GM12878 (cell line): ENCODE data around the gene C22orf31. TPM values are rescaled to one million over a fixed set of nuclear protein-coding genes. Genes with fewer than 3 reads are reported as not detected.

Experiments used
- ATAC-seq: fragments of 200-7000 bp; cut with Tn5 transposase; 3 replicates; pipeline ENCODE4 v1.9.1; 2020; ENCODE audit warnings: mild to moderate bottlenecking, moderate library complexity
- BruUV-seq: library from RNA; stranded (reverse); fragments of 400-500 nt; replicated peaks from 2 replicates; lab custom pipeline; 2021; lab: Mats Ljungman, UMichigan
- CTCF ChIA-PET: fragments of 300-600 bp; sonication (Branson Sonifier 250); formaldehyde crosslinking; extraction: SDS; loops from one replicate; lab custom pipeline; 2021; ENCODE audit warnings: inconsistent platforms; lab: Yijun Ruan, JAX
- POLR2A ChIA-PET: fragments of 350-600 bp; formaldehyde crosslinking; extraction: SDS; loops from one replicate; lab custom pipeline; 2021; ENCODE audit warnings: inconsistent platforms; lab: Charles Lee
- RAD21 ChIA-PET: fragments of 300-600 bp; sonication (Branson Sonifier 250); formaldehyde crosslinking; loops from one replicate; lab custom pipeline; 2023; ENCODE audit warnings: antibody characterized with exemption; ENCODE audit not compliant: unreplicated experiment; lab: Charles Lee
- SMC1A ChIA-PET: fragments of 300-600 bp; sonication (Branson Sonifier 250); formaldehyde crosslinking; loops from one replicate; lab custom pipeline; 2023; ENCODE audit not compliant: unreplicated experiment, uncharacterized antibody; lab: Charles Lee
- DNase-seq: peaks from one replicate; pipeline ENCODE4 v3.0.0-alpha.2; 2011; ENCODE audit warnings: low read depth, low spot score
- FAIRE-seq: peaks from 3 replicates; lab custom pipeline; 2011; peaks lifted over from hg19 to GRCh38; lab: Jason Lieb, UNC
- H2AFZ ChIP-seq: 2 replicates; pipeline ENCODE4 v1.6.0; 2011; ENCODE audit warnings: low read depth, low read length, control low read depth; ENCODE audit not compliant: control insufficient read depth
- H3K27ac ChIP-seq: 2 replicates; pipeline ENCODE4 v1.5.1; 2011; ENCODE audit warnings: control low read depth; ENCODE audit not compliant: control insufficient read depth, insufficient read depth
- H3K27me3 ChIP-seq, 2 experiments: replicated peaks in 1 of 2; 2 replicates each; pipeline versions ENCODE4 v1.6.0 to v1.6.1; 2011; ENCODE audit warnings: low read length in 1 of 2; ENCODE audit not compliant: control insufficient read depth in 2 of 2, insufficient read depth in 2 of 2
- H3K36me3 ChIP-seq, 2 experiments: 2 replicates each; pipeline ENCODE4 v1.5.1; 2011; ENCODE audit warnings: low read length in 1 of 2; ENCODE audit not compliant: control insufficient read depth in 2 of 2, insufficient read depth in 2 of 2
- H3K4me1 ChIP-seq: 2 replicates; pipeline ENCODE4 v1.6.1; 2011; ENCODE audit warnings: mild to moderate bottlenecking, low read length, moderate library complexity, mixed read lengths; ENCODE audit not compliant: control insufficient read depth, insufficient read depth
- H3K4me2 ChIP-seq: 2 replicates; pipeline ENCODE4 v1.6.0; 2011; ENCODE audit warnings: control low read depth; ENCODE audit not compliant: control insufficient read depth, insufficient read depth
- H3K4me3 ChIP-seq: fragments of 200-600 bp; sonication (generic); 2 replicates; pipeline ENCODE4 v1.5.1; 2016
- H3K79me2 ChIP-seq: 2 replicates; pipeline ENCODE4 v1.6.0; 2011; ENCODE audit warnings: low read length; ENCODE audit not compliant: control insufficient read depth, insufficient read depth
- H3K9ac ChIP-seq: 2 replicates; pipeline ENCODE4 v1.8.0; 2011; ENCODE audit warnings: low read length, control low read depth, mixed read lengths; ENCODE audit not compliant: control insufficient read depth, insufficient read depth
- H3K9me3 ChIP-seq: replicated peaks from 3 replicates; pipeline ENCODE4 v1.5.1; 2011; ENCODE audit warnings: mild to moderate bottlenecking, low read length; ENCODE audit not compliant: control insufficient read depth, insufficient read depth
- H4K20me1 ChIP-seq: 2 replicates; pipeline ENCODE4 v1.6.0; 2011; ENCODE audit not compliant: control insufficient read depth, insufficient read depth
- ATF3 ChIP-seq: IDR thresholded peaks from 2 replicates; pipeline ENCODE4 v1.6.1; 2011; ENCODE audit warnings: low read depth, mild to moderate bottlenecking, low read length, moderate library complexity, borderline replicate concordance; ENCODE audit errors: extremely low read depth
- FOS ChIP-seq: IDR thresholded peaks from 3 replicates; pipeline ENCODE4 v1.6.1; 2011; ENCODE audit warnings: borderline replicate concordance; ENCODE audit not compliant: insufficient read length; ENCODE audit errors: extremely low read depth
- GABPA ChIP-seq: IDR thresholded peaks from 2 replicates; pipeline ENCODE4 v1.6.1; 2014; ENCODE audit warnings: antibody characterized with exemption, low read depth, mild to moderate bottlenecking, inconsistent platforms
- ZBTB40 ChIP-seq: fragments of 450-650 bp; IDR thresholded peaks from 2 replicates; pipeline ENCODE4 v1.6.1; 2016; ENCODE audit warnings: mild to moderate bottlenecking, moderate library complexity, borderline replicate concordance
- WGBS: methylation state at CpG from one replicate; pipeline ENCODE4 v1.1.6; 2016; ENCODE audit warnings: low lambda C conversion rate; ENCODE audit not compliant: insufficient replicate concordance, insufficient coverage; ENCODE audit errors: missing lambda C conversion rate; 5-methylcytosine and 5-hydroxymethylcytosine counted together
- in situ Hi-C: fragments of 300-500 bp; cut with MboI; formaldehyde crosslinking; loops from 9 replicates; pipeline ENCODE4 v1.14.3; 2018; ENCODE audit warnings: mixed read lengths
- intact Hi-C: fragments of 100-400 bp; cut with micrococcal nuclease; formaldehyde crosslinking; loops from one replicate; pipeline ENCODE4 v1.14.2; 2022; ENCODE audit not compliant: unreplicated experiment
- polyA plus RNA-seq, 11 experiments: library from polyadenylated mRNA; depleted of rRNA in 4 of 11; unstranded in 6 of 11; stranded (reverse) in 5 of 11; fragments of >200 nt; fragmentation: Nextera tagmentation in 4 of 11; fragmentation: Illumina TruSeq in 1 of 11; extraction: Ambion mirVana in 4 of 11; extraction: Trizol in 1 of 11; gene quantifications; 1 replicate in 1 of 11; 2 replicates in 10 of 11; pipeline versions ENCODE4 v1.2.1 to v1.2.3, GENCODE V29; 2011 to 2016; ENCODE audit warnings: inconsistent platforms in 2 of 11, missing spikeins in 2 of 11, low read depth in 1 of 11
- total RNA-seq, 4 experiments: library from RNA; depleted of rRNA in 3 of 4; stranded (reverse); fragments of >200 nt in 3 of 4; fragmentation: Illumina TruSeq in 1 of 4; extraction: Trizol in 1 of 4; gene quantifications; 2 replicates each; pipeline versions ENCODE4 v1.2.1 to v1.2.3, GENCODE V29; 2013 to 2021

Gene C22orf31
- total and polyA plus RNA-seq, 10 of the 15 experiments (the other 5 are each of a cell fraction or from before 2014, with no cell fraction given), result not detected

GRCh38 chr22:29110946-29111345 lies 49.3 kb upstream of the C22orf31 start:
- TF ChIP-seq ZBTB40, result no peak
- no peak for TF ChIP-seq FOS
- no peak for TF ChIP-seq GABPA
- TF ChIP-seq ATF3, result no peak
- H3K36me3 ChIP-seq, result no peaks in the 10 kb centered on the region
- no peak overlapping the region for H3K27ac ChIP-seq
- BruUV-seq, result no TSS peak
- ChIA-PET POLR2A (no interaction called here), CTCF (interaction anchor here (0.5 to 4.9 kb wide), 2 partner anchors 43 to 527 kb away, joined by 3 to 14 read pairs; no protein-coding TSS in a partner anchor), RAD21 (interaction anchor here (0.8 kb wide), 1 partner anchor 14 kb away, joined by 5 read pairs; no protein-coding TSS in a partner anchor), SMC1A (interaction anchor here (0.9 kb wide), 1 partner anchor 10 kb away, joined by 3 read pairs; no protein-coding TSS in a partner anchor)
- H3K4me1 ChIP-seq, result no peaks in the 10 kb centered on the region
- H3K4me3 ChIP-seq, result no peak overlapping the region
- H3K27me3 ChIP-seq, result no peaks in the 10 kb centered on the region; a peak in 1 of 4 replicates
- ATAC-seq, result no peak
- in situ Hi-C loops, result no loop called here
- H3K9me3 ChIP-seq, result no peaks in the 10 kb centered on the region
- no peak overlapping the region for H2AFZ ChIP-seq
- no peak for DNase-seq
- H3K9ac ChIP-seq, result no peak overlapping the region
- FAIRE-seq, result no peak
- intact Hi-C loops, result no loop called here
- H3K4me2 ChIP-seq, result no peak overlapping the region
- WGBS, result 0% methylated on average over 1 of the region's 3 CpGs
- H3K79me2 ChIP-seq, result no peaks in the 10 kb centered on the region
- no peaks in the 10 kb centered on the region for H4K20me1 ChIP-seq
